ENCODE results near the gene FAF1.
"Not testable (repeated sequence)": the region's sequence is repeated elsewhere in the genome, so short reads cannot be mapped to it uniquely, and the experiment has no call there.

Gene FAF1

GRCh38 chr1:50796272-50796671 is 163.8 kb downstream of the FAF1 start:
- no peaks in the 10 kb centered on the region for H3K9me3 Mint-ChIP-seq
- ATAC-seq (no peak), DNase-seq (no peak)
- no peaks in the 10 kb centered on the region for H3K27me3 Mint-ChIP-seq
- H3K4me3 Mint-ChIP-seq, result no peak overlapping the region
- H3K36me3 Mint-ChIP-seq (ENCODE audit: low read depth), result peaks cover 11% of the 10 kb centered on the region
- H3K27ac Mint-ChIP-seq, result no peak overlapping the region
- H3K4me1 Mint-ChIP-seq, result peaks cover 9% of the 10 kb centered on the region

- H3K27ac Mint-ChIP-seq, result no peak overlapping the region
These were observed 166.5 kb downstream of the FAF1 start for GRCh38 chr1:50793521-50793920.

GRCh38 chr1:50787266-50787665 is 172.8 kb downstream of the FAF1 start:
- H3K4me3 Mint-ChIP-seq, result no peak overlapping the region
- no peaks in the 10 kb centered on the region for H3K27me3 Mint-ChIP-seq
- H3K36me3 Mint-ChIP-seq (ENCODE audit: low read depth), result peaks cover 18% of the 10 kb centered on the region
- DNase-seq (no peak), ATAC-seq (no peak)
- no peak overlapping the region for H3K27ac Mint-ChIP-seq
- peaks cover 4% of the 10 kb centered on the region for H3K4me1 Mint-ChIP-seq
- H3K9me3 Mint-ChIP-seq, result no peaks in the 10 kb centered on the region

More at GRCh38 chr1:50793521-50793920, 166.5 kb downstream of the FAF1 start:
- no peaks in the 10 kb centered on the region for H3K9me3 Mint-ChIP-seq
- H3K4me3 Mint-ChIP-seq, result no peak overlapping the region
- peaks cover 11% of the 10 kb centered on the region for H3K36me3 Mint-ChIP-seq (ENCODE audit: low read depth)
- ATAC-seq (no peak), DNase-seq (no peak)
- H3K27me3 Mint-ChIP-seq, result no peaks in the 10 kb centered on the region
- peaks cover 5% of the 10 kb centered on the region for H3K4me1 Mint-ChIP-seq

GRCh38 chr1:50783286-50783685 is 176.8 kb downstream of the FAF1 start:
- Mint-ChIP-seq H3K36me3 (ENCODE audit: low read depth) (peaks cover 29% of the 10 kb centered on the region), H3K27ac (no peak overlapping the region), H3K27me3 (no peaks in the 10 kb centered on the region), H3K4me1 (peaks cover 9% of the 10 kb centered on the region), H3K9me3 (no peaks in the 10 kb centered on the region), H3K4me3 (no peak overlapping the region)
- no peak for DNase-seq
- ATAC-seq, result no peak

- Mint-ChIP-seq H3K4me1 (peaks cover 9% of the 10 kb centered on the region), H3K27me3 (no peaks in the 10 kb centered on the region), H3K4me3 (no peak overlapping the region), H3K27ac (no peak overlapping the region), H3K9me3 (no peaks in the 10 kb centered on the region), H3K36me3 (ENCODE audit: low read depth) (peaks cover 16% of the 10 kb centered on the region)
- DNase-seq (no peak), ATAC-seq (no peak)
These were observed 179.3 kb downstream of the FAF1 start for GRCh38 chr1:50780797-50781196.

DNA sequence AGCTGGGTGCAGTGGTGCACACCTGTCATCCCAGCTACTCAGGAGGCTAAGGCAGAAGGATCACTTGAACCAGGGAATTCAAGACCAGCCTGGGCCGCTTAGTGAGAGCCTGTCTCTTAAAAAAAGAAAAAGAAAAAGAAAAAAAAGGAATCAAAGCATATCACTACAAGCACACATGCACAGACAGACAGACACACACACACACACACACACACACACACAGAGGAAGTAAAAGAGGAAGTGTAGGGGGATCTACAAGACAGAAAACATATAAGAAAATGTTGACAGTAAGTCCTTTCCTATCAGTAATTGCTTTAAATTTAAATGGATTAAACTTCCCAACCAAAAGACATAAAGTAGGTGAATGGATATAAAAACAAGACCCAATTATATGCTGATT is 180.3 kb downstream of the FAF1 start:
- ATAC-seq, result no peak
- no peaks in the 10 kb centered on the region for H3K27me3 Mint-ChIP-seq
- DNase-seq, result no peak
- no peak overlapping the region for H3K4me3 Mint-ChIP-seq
- no peak overlapping the region for H3K27ac Mint-ChIP-seq
- H3K9me3 Mint-ChIP-seq, result no peaks in the 10 kb centered on the region
- H3K4me1 Mint-ChIP-seq, result peaks cover 9% of the 10 kb centered on the region
- peaks cover 13% of the 10 kb centered on the region for H3K36me3 Mint-ChIP-seq (ENCODE audit: low read depth)

DNA sequence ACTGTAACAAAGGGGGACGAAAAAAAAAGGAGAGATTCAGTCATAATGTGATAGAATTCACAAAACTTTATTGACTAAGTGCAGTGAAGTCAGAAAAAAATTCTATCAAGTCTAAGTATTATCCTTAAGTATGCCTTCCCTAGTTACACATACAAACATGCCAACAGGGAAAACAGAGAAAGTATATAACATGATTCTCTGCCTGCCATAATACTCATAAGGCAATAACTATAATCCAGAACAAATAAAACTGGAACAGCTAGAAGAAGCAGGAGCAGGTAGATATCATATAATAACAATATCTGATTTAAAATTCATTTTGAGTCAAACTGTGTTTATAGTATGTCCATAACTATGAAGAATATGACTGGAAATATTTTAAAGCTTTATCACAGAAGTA is 184.3 kb downstream of the FAF1 start:
- no peaks in the 10 kb centered on the region for H3K27me3 Mint-ChIP-seq
- H3K4me1 Mint-ChIP-seq, result peaks cover 5% of the 10 kb centered on the region
- ATAC-seq (no peak), DNase-seq (no peak)
- peaks cover 6% of the 10 kb centered on the region for H3K36me3 Mint-ChIP-seq (ENCODE audit: low read depth)
- H3K4me3 Mint-ChIP-seq, result no peak overlapping the region
- H3K27ac Mint-ChIP-seq, result no peak overlapping the region
- no peaks in the 10 kb centered on the region for H3K9me3 Mint-ChIP-seq

DNA sequence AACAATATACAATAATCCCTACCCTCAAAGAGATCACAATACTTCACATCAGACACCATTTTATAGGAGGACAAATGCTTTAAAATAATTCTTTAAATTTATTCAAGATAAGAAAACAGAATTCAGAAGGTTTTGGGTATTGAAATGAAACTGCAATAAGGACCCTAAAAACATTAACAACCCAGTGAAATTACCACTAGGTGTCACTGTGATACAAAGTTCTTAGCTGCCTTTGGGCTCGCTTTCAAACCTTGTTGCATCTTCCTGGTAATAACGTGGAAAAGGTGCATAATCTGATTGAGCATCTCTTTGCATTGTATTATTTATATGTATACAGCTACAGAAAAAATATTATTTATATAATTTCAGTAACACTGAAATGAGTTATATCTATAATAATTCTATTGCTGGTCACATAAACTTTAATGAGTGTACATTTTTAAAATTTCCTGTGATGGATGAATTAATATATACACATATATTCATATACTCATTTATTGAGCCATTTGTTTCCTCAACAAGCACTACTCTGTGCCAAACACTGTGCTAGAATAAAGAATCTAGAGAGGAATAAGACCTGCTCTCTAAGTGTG is 185.2 kb downstream of the FAF1 start:
- ATAC-seq, result no peak
- Mint-ChIP-seq H3K4me1 (no peaks in the 10 kb centered on the region), H3K9me3 (no peaks in the 10 kb centered on the region), H3K36me3 (ENCODE audit: low read depth) (no peaks in the 10 kb centered on the region), H3K4me3 (no peak overlapping the region), H3K27ac (no peak overlapping the region), H3K27me3 (no peaks in the 10 kb centered on the region)
- DNase-seq, result no peak

DNA sequence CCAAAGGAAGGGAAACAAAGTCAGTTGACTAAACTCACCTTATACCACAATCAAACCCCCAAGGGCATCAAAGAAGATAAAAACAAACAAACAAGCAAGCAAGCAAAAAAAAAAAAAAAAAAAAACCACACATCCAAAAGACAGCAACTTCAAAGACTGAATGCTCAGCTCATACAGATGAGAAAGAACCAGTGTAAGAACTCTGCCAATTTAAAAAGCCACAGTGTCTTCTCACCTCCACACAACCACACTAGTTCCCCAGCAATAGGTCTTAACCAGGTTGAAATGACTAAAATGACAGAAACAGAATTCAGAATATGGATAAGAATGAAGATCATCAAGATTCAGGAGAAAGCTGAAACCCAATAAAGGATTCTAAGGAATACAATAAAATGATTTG is 193.4 kb downstream of the FAF1 start:
- H3K9me3 Mint-ChIP-seq, result no peaks in the 10 kb centered on the region
- H3K36me3 Mint-ChIP-seq (ENCODE audit: low read depth), result peaks cover 12% of the 10 kb centered on the region
- ATAC-seq (no peak), DNase-seq (no peak)
- H3K4me3 Mint-ChIP-seq, result no peak overlapping the region
- H3K4me1 Mint-ChIP-seq, result peaks cover 21% of the 10 kb centered on the region
- H3K27me3 Mint-ChIP-seq, result no peaks in the 10 kb centered on the region
- H3K27ac Mint-ChIP-seq, result no peak overlapping the region

- H3K4me3 Mint-ChIP-seq, H3K27me3 Mint-ChIP-seq, H3K27ac Mint-ChIP-seq, H3K4me1 Mint-ChIP-seq, DNase-seq, ATAC-seq: not testable (repeated sequence)
- H3K36me3 Mint-ChIP-seq (ENCODE audit: low read depth), result peaks cover 40% of the 10 kb centered on the region
- peaks cover 19% of the 10 kb centered on the region for H3K9me3 Mint-ChIP-seq
These were observed 203.5 kb downstream of the FAF1 start for GRCh38 chr1:50756543-50756942.

DNA sequence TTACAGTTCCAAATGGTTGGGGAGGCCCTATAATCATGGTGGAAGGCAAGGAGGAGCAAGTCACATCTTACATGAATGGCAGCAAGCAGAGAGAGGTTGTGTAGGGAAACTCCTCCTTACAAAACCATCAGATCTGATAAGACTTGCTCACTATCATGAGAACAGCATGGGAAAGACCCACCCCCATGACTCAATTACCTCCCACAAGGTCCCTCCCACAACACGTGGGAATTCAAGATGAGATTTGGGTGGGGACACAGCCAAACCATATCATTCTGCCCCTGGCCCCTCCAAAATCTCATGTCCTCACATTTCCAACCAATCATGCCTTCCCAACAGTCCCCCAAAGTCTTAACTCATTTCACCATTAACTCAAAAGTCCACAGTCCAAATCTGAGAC is 205.3 kb downstream of the FAF1 start:
- H3K27ac Mint-ChIP-seq, DNase-seq, ATAC-seq, H3K4me1 Mint-ChIP-seq, H3K27me3 Mint-ChIP-seq, H3K4me3 Mint-ChIP-seq: not testable (repeated sequence)
- peaks cover 13% of the 10 kb centered on the region for H3K9me3 Mint-ChIP-seq
- H3K36me3 Mint-ChIP-seq (ENCODE audit: low read depth), result peaks cover 30% of the 10 kb centered on the region

- H3K27ac Mint-ChIP-seq, result no peak overlapping the region
- H3K4me1 Mint-ChIP-seq, result peaks cover 3% of the 10 kb centered on the region
- H3K4me3 Mint-ChIP-seq, result no peak overlapping the region
- no peaks in the 10 kb centered on the region for H3K9me3 Mint-ChIP-seq
- H3K27me3 Mint-ChIP-seq, result no peaks in the 10 kb centered on the region
- peaks cover 6% of the 10 kb centered on the region for H3K36me3 Mint-ChIP-seq (ENCODE audit: low read depth)
- ATAC-seq (no peak), DNase-seq (no peak)
These were observed 209.9 kb downstream of the FAF1 start for GRCh38 chr1:50750021-50750619.

- Mint-ChIP-seq H3K36me3 (ENCODE audit: low read depth) (peaks cover 10% of the 10 kb centered on the region), H3K4me3 (no peak overlapping the region), H3K4me1 (no peaks in the 10 kb centered on the region), H3K9me3 (no peaks in the 10 kb centered on the region), H3K27me3 (no peaks in the 10 kb centered on the region), H3K27ac (no peak overlapping the region)
- DNase-seq (no peak), ATAC-seq (no peak)
These were observed 212.7 kb downstream of the FAF1 start for GRCh38 chr1:50747394-50747793.

DNA sequence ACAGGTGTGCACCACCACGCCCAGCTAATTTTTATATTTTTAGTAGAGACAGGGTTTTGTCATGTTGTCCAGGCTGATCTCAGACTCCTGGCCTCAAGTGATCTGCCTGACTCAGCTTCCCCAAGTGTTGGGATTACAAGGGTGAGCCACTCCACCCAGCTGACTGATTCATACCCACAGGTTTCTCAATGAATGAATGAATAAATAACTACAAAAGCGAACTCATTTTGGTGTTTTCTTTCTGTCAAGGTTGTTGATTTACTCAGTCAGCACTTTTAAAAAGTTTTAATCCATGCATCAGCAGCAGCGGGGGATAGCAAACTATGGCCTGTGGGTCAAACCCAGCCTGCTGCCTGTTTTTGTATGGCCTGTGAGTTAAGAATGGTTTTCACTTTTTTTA is 217.5 kb downstream of the FAF1 start:
- Mint-ChIP-seq H3K9me3 (no peaks in the 10 kb centered on the region), H3K27me3 (no peaks in the 10 kb centered on the region), H3K36me3 (ENCODE audit: low read depth) (peaks cover 18% of the 10 kb centered on the region), H3K27ac (no peak overlapping the region), H3K4me1 (no peaks in the 10 kb centered on the region), H3K4me3 (no peak overlapping the region)
- ATAC-seq (no peak), DNase-seq (no peak)

DNA sequence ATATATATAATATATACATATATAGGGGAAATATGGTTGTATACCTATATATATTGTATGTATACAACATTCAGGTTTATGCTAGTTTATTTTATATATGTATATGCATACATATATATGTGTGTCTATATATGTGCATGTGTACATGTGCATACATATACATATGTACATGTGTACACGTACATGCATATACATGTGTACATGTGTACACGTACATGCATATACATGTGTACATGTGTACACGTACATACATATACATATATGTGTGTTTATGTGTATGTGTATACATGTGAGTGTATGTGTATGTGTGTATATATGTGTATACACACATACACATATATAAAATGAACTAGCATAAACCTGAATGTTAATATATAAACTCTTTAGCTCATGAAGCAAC is 220.9 kb downstream of the FAF1 start:
- Mint-ChIP-seq H3K4me1 (no peaks in the 10 kb centered on the region), H3K9me3 (no peaks in the 10 kb centered on the region), H3K27ac (no peak overlapping the region), H3K36me3 (ENCODE audit: low read depth) (peaks cover 23% of the 10 kb centered on the region), H3K4me3 (no peak overlapping the region), H3K27me3 (no peaks in the 10 kb centered on the region)
- ATAC-seq (no peak), DNase-seq (no peak)

GRCh38 chr1:50735443-50735842 is 224.6 kb downstream of the FAF1 start:
- ATAC-seq (no peak), DNase-seq (no peak)
- Mint-ChIP-seq H3K27ac (no peak overlapping the region), H3K4me1 (peaks cover 3% of the 10 kb centered on the region), H3K9me3 (no peaks in the 10 kb centered on the region), H3K36me3 (ENCODE audit: low read depth) (peaks cover 16% of the 10 kb centered on the region), H3K27me3 (no peaks in the 10 kb centered on the region), H3K4me3 (no peak overlapping the region)

All from activated naive CD8-positive, alpha-beta T cell treated with anti-CD3 and anti-CD28 coated beads, Interleukin-2, amount 50 U/mL, for 24 hours (primary cell).